Ovary (tissue), 3 donors: ENCODE measurements around the gene HDGF.

ENCODE experiments used
- EP300 ChIP-seq: sonication (generic); formaldehyde crosslinking; IDR thresholded peaks from one replicate; pipeline ENCODE4 v1.6.1; 2017; ENCODE audit warnings: antibody characterized with exemption
- POLR2A ChIP-seq: fragments of 450-650 bp; IDR thresholded peaks from one replicate; pipeline ENCODE4 v1.6.1; 2017; ENCODE audit warnings: antibody characterized with exemption, mild to moderate bottlenecking, moderate library complexity
- TF ChIP-seq, protein P1 (sequence below), 3 donors: fragments of 450-650 bp in 2 of 3; fragments of 200-600 bp in 1 of 3; IDR thresholded peaks; one replicate each; pipeline versions ENCODE4 v1.5.1 to v1.8.0; 2016 to 2022; ENCODE audit warnings: antibody characterized with exemption in 3 of 3, mild to moderate bottlenecking in 1 of 3
- donor health status: DM: no; HTN: no; CAD: no.

DNA sequence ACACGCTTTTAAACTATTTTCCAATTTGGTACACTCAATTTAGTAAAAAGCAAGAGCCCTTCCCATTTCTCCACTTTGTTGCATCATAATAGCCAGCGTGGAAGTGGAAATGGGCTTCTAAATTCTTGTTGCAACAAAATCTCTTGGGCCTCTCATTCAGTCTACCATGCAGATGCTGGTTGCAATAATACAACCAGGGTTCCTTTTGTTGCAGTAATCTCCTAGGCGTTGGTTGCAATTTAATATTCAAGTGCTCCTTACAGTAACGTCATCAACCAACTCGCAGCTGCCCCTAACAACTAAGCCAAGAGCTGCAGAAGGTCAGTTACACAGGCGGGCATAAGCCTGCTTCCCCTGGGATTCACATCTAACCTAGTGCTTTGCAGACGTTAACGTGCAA lies 2.7 kb upstream of the HDGF start:
- TF ChIP-seq POLR2A (no peak), EP300 (no peak)
- TF ChIP-seq, protein P1, sequence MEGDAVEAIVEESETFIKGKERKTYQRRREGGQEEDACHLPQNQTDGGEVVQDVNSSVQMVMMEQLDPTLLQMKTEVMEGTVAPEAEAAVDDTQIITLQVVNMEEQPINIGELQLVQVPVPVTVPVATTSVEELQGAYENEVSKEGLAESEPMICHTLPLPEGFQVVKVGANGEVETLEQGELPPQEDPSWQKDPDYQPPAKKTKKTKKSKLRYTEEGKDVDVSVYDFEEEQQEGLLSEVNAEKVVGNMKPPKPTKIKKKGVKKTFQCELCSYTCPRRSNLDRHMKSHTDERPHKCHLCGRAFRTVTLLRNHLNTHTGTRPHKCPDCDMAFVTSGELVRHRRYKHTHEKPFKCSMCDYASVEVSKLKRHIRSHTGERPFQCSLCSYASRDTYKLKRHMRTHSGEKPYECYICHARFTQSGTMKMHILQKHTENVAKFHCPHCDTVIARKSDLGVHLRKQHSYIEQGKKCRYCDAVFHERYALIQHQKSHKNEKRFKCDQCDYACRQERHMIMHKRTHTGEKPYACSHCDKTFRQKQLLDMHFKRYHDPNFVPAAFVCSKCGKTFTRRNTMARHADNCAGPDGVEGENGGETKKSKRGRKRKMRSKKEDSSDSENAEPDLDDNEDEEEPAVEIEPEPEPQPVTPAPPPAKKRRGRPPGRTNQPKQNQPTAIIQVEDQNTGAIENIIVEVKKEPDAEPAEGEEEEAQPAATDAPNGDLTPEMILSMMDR (IDR thresholded peaks at IDR 0.05): no peak
